GM21619 (cell line): ENCODE measurements around the gene ADM5.
A peak's percentile ranks its signal among the peaks of the same experiment; 100 is the strongest.

ENCODE experiments used
- ATAC-seq: cut with Tn5 transposase; IDR thresholded peaks from one replicate; pipeline ENCODE4 v1.9.1; 2021; ENCODE audit not compliant: unreplicated experiment

ADM5 gene

GRCh38 chr19:49689133-49690078 is at the start of gene ADM5:
Gene ADM5 (plus strand): TSS chr19:49689594. CDS start chr19:49689838, 244 bp downstream.
- no peak for ATAC-seq

- ATAC-seq: peak; percentile 51
These were observed 49.1 kb upstream of the ADM5 start, which contains the start of gene RRAS for GRCh38 chr19:49640113-49640898. Gene RRAS (minus strand): TSS chr19:49640143. CDS start chr19:49640098, 45 bp downstream.

GRCh38 chr19:49641688-49642491 is 47.5 kb upstream of the ADM5 start, which contains the start of gene SCAF1:
Gene SCAF1 (plus strand): TSS chr19:49642209. CDS start chr19:49645027, 2,818 bp downstream.
- peak; percentile 48 for ATAC-seq

- no peak for ATAC-seq
These were observed 46.8 kb upstream of the ADM5 start for GRCh38 chr19:49642492-49643035.

GRCh38 chr19:49643466-49643865 is 45.9 kb upstream of the ADM5 start:
- no peak for ATAC-seq

- ATAC-seq: no peak
These were observed 43.8 kb upstream of the ADM5 start for GRCh38 chr19:49645592-49645991.

- no peak for ATAC-seq
These were observed 43.4 kb upstream of the ADM5 start for GRCh38 chr19:49645995-49646394.

GRCh38 chr19:49646586-49646985 is 42.8 kb upstream of the ADM5 start:
- no peak for ATAC-seq

GRCh38 chr19:49651029-49651819 is 38.2 kb upstream of the ADM5 start:
- ATAC-seq: no peak

GRCh38 chr19:49651820-49652550 is 37.4 kb upstream of the ADM5 start:
- no peak for ATAC-seq

GRCh38 chr19:49652551-49653465 is 36.6 kb upstream of the ADM5 start:
- ATAC-seq: no peak

GRCh38 chr19:49653466-49653806 is 36.0 kb upstream of the ADM5 start:
- no peak for ATAC-seq

- no peak for ATAC-seq
These were observed 34.8 kb upstream of the ADM5 start for GRCh38 chr19:49654581-49654980.

GRCh38 chr19:49655570-49656455 is 33.6 kb upstream of the ADM5 start:
- no peak for ATAC-seq

- no peak for ATAC-seq
These were observed 32.8 kb upstream of the ADM5 start for GRCh38 chr19:49656456-49657109.

- no peak for ATAC-seq
These were observed 31.8 kb upstream of the ADM5 start for GRCh38 chr19:49657493-49658138.
